Esophagus (tissue), 2 donors: ENCODE results near the gene ANKS1A. TPM values are rescaled to one million over a fixed set of nuclear protein-coding genes. Genes with fewer than 3 reads are reported as not detected.

Experiments used
- H3K27ac ChIP-seq, 2 donors: one replicate each; pipeline ENCODE4 v1.5.1; 2013; ENCODE audit warnings: low read depth in 2 of 2, mild to moderate bottlenecking in 2 of 2, inconsistent platforms in 1 of 2, low read length in 1 of 2, moderate library complexity in 1 of 2
- H3K27me3 ChIP-seq, 2 donors: one replicate each; pipeline ENCODE4 v1.6.1; 2013; ENCODE audit warnings: low read length in 2 of 2, control low read depth in 1 of 2, mild to moderate bottlenecking in 1 of 2; ENCODE audit not compliant: insufficient read depth in 2 of 2, control insufficient read depth in 1 of 2
- H3K36me3 ChIP-seq, 2 donors: one replicate each; pipeline ENCODE4 v1.6.1; 2013; ENCODE audit warnings: low read length in 1 of 2; ENCODE audit not compliant: control insufficient read depth in 2 of 2, insufficient read depth in 2 of 2
- H3K4me1 ChIP-seq, 2 donors: one replicate each; pipeline ENCODE4 v1.6.1; 2013; ENCODE audit warnings: low read length in 1 of 2; ENCODE audit not compliant: control insufficient read depth in 2 of 2, insufficient read depth in 2 of 2
- H3K4me3 ChIP-seq, 2 donors: one replicate each; pipeline ENCODE4 v1.5.1; 2013; ENCODE audit warnings: low read length in 2 of 2, mild to moderate bottlenecking in 2 of 2, low read depth in 1 of 2, moderate library complexity in 1 of 2
- H3K9me3 ChIP-seq, 2 donors: one replicate each; pipeline ENCODE4 v1.6.1; 2013; ENCODE audit warnings: mild to moderate bottlenecking in 2 of 2, low read depth in 1 of 2, low read length in 1 of 2, moderate library complexity in 1 of 2; ENCODE audit not compliant: control insufficient read depth in 2 of 2, insufficient read depth in 1 of 2
- WGBS, 2 donors: extraction: QIAGEN DNeasy Blood & Tissue Kit; methylation state at CpG; one replicate each; pipeline ENCODE4 v1.1.7; 2013; 5-methylcytosine and 5-hydroxymethylcytosine counted together
- polyA plus RNA-seq, 2 donors: library from polyadenylated mRNA; stranded (reverse); fragments of 200-250 nt; gene quantifications; one replicate each; pipeline ENCODE4 v1.2.3, GENCODE V29; 2013
- donor health status: healthy with polysubstance abuse.
- donor health status: Bipolar disorder and iron deficiency.

ANKS1A gene
- polyA plus RNA-seq, 2 donors: 6.3 to 7.7 TPM

DNA sequence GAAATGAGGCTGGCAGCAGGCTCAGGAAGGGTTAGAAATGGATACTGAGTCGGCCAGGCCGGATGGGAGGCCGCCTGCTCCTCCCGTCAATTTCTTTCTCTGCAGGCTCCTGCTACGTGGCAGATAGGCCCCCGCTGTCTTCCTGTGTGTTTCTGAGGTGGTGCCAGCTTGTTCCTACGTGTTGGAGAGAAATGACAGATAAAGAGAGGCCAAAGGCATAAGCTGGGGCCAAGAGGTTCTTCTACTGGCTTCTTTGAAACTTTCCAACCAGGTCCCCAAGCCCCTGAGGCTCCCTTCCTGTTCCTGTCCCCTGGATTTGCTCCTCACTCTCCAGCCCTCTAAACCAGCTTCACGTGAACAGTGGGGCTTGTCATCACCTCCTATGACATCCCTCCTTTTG lies 175.2 kb downstream of the ANKS1A start:
- 65 to 78% methylated on average over 8 of the region's 8 CpGs for WGBS, 2 donors
- H3K27me3 ChIP-seq: no peaks in the 10 kb centered on the region
- H3K27ac ChIP-seq: peak overlapping the region; percentile 14 to 34
- H3K36me3 ChIP-seq: peaks cover 11 to 43% of the 10 kb centered on the region in 2 donors
- peaks cover 0 to 3% of the 10 kb centered on the region in 2 donors for H3K4me1 ChIP-seq
- no peaks in the 10 kb centered on the region for H3K9me3 ChIP-seq
- no peak overlapping the region for H3K4me3 ChIP-seq

DNA sequence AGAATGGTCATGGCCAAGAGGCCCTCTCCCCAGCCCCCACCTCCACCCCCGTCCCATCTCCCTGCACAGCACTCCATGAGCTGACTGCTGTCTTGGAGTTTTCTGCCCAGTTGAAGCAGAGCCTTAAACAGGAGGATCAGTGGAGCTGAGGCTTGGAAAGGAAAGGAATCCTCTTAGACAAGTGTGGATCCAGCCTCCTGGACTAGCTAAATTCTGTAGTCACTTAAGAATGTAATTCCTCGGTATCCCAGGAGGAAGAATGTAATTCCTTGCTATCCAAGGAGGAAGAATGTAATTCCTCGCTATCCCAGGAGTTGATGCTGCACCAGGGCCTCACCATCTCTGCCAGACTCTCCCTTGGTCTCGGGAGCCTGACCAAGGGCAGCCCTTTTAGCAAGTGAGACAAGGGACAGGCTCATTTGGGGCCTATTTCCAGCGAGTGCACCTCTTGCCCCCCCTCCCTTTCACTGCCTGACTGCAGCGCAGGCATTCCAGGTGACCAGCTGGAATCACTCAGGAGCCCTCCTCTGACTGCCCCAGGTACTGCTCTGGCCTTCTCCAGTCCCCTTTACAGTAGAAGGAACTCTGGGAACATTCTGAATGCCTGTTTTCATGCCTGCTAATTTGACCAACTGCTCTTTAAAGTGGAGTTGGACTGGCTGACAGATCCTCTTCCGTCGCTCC lies 175.8 kb downstream of the ANKS1A start:
- Histone ChIP-seq H3K4me1 (peaks cover 0 to 3% of the 10 kb centered on the region in 2 donors), H3K27ac (peak overlapping the region in 1 of 2 donors; percentile 34), H3K9me3 (no peaks in the 10 kb centered on the region), H3K27me3 (no peaks in the 10 kb centered on the region), H3K36me3 (peaks cover 11 to 37% of the 10 kb centered on the region in 2 donors), H3K4me3 (no peak overlapping the region)
- WGBS, 2 donors: 77 to 85% methylated on average over 8 of the region's 8 CpGs

DNA sequence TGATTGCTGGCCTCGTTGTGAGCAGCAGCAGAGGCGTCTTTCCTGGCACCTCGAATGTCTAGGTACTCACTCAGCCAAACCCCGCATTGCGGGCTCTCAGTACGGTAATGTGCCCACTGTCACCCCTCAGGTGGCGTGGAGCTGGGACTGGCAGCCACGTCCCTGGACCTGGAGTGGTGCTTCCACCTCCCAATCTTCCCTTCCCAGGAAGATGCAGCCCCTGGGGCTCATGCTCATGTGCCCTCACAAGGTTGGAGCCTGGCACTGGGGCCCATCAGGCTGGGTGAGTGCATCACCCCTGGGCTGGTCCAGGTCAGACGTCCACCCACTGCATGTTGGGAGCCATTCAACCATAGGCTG lies 176.4 kb downstream of the ANKS1A start:
- Histone ChIP-seq H3K27me3 (no peaks in the 10 kb centered on the region), H3K4me1 (peaks cover 0 to 3% of the 10 kb centered on the region in 2 donors), H3K9me3 (no peaks in the 10 kb centered on the region), H3K36me3 (peaks cover 5 to 33% of the 10 kb centered on the region in 2 donors), H3K27ac (peak overlapping the region in 1 of 2 donors; percentile 6), H3K4me3 (no peak overlapping the region)
- 88 to 92% methylated on average over 9 of the region's 9 CpGs for WGBS, 2 donors

DNA sequence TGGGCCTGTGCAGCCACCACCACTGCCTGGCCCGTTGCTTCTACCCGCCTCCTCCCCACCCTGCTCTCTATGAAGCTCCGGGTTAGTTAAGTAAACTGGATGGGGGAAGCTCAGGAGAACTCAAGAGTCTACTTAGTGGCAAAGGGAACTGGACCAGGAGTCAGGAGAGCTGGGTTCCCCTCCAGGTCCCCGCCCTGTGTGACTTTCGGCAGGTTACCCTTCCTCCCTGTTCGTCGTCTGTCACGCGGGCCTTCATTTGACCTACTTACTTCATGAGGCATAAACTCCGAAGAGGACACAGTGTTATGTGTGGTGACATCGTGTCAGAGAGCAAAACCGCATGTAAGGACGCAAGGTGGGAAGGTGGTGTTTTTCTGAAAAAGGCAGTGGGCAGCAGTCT lies 176.8 kb downstream of the ANKS1A start:
- no peaks in the 10 kb centered on the region for H3K9me3 ChIP-seq
- WGBS, 2 donors: 83 to 87% methylated on average over 13 of the region's 13 CpGs
- no peak overlapping the region for H3K4me3 ChIP-seq
- H3K27me3 ChIP-seq: no peaks in the 10 kb centered on the region
- peak overlapping the region in 1 of 2 donors; percentile 6 for H3K27ac ChIP-seq
- peaks cover 4 to 32% of the 10 kb centered on the region in 2 donors for H3K36me3 ChIP-seq
- H3K4me1 ChIP-seq: peaks cover 0 to 3% of the 10 kb centered on the region in 2 donors

DNA sequence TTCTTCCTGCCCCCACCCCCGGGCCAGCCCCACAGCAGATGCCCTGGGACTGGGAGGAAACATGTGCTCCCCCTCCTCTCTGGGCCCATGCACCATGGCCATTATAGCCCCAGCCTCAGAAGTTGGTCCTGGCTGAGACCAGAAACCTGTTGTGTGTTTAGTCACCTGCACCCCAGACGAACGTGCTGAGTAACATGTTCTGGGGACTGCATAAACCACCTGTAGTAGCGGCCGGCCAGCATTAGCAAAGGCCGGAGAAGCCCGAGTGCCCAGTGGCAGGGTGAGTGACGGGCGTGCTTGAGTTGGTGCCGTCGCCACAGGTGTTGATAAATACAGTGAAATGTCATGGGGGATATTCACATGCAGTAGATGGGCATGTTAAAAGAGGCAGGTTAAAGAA lies 178.2 kb downstream of the ANKS1A start:
- Histone ChIP-seq H3K4me3 (no peak overlapping the region), H3K4me1 (peaks cover 0 to 3% of the 10 kb centered on the region in 2 donors), H3K9me3 (no peaks in the 10 kb centered on the region), H3K36me3 (peaks cover 9 to 25% of the 10 kb centered on the region in 2 donors), H3K27ac (peak overlapping the region in 1 of 2 donors; percentile 26), H3K27me3 (no peaks in the 10 kb centered on the region)
- WGBS, 2 donors: 96 to 97% methylated on average over 11 of the region's 11 CpGs

DNA sequence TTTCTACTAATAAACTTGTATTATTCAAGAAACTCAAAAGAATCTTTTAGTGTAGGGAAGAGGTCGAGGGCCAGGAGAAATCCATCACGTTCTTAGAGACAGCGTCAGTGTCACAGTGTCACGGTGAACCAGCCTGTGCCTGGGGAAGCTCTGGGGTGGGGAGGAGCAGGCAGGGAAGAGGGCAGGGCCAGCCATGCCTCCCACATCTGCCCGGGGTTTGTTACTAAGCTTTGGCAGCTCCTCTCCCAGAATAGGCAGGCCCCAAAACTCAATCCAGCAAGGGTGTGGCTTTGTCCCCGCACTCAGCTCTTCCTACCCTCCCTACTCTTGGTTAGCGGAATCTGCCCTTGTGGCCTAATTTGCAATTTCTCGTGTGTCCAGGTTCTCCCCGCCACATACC lies 179.2 kb downstream of the ANKS1A start:
- Histone ChIP-seq H3K4me3 (no peak overlapping the region), H3K27ac (peak overlapping the region; percentile 26 to 27), H3K4me1 (peaks cover 0 to 3% of the 10 kb centered on the region in 2 donors), H3K36me3 (peaks cover 12 to 25% of the 10 kb centered on the region in 2 donors), H3K27me3 (no peaks in the 10 kb centered on the region), H3K9me3 (no peaks in the 10 kb centered on the region)
- 73 to 76% methylated on average over 9 of the region's 9 CpGs for WGBS, 2 donors

DNA sequence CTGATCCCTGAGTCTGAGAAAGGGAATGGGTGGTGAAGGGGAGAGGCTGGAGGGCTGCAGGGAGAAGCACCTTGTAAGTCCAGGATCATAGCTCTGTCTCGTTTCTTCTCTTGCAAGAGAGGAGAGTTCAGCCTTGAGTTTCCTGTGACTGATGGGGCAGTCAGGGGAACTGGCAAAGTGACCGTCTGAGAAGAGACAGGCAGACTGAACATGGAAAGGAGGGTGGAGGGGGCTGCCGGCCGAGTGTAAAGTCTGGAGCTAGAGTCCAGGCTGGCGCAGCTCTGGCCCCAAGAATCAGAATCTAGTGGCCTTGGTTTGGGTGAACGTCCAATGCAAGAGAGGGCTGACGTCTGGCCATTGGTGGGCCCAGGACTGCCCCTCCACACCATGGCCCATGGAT lies 179.6 kb downstream of the ANKS1A start:
- Histone ChIP-seq H3K9me3 (no peaks in the 10 kb centered on the region), H3K27ac (peak overlapping the region; percentile 27 to 40), H3K27me3 (no peaks in the 10 kb centered on the region), H3K4me3 (no peak overlapping the region), H3K36me3 (peaks cover 12 to 26% of the 10 kb centered on the region in 2 donors), H3K4me1 (peaks cover 0 to 2% of the 10 kb centered on the region in 2 donors)
- 89 to 94% methylated on average over 7 of the region's 7 CpGs for WGBS, 2 donors

DNA sequence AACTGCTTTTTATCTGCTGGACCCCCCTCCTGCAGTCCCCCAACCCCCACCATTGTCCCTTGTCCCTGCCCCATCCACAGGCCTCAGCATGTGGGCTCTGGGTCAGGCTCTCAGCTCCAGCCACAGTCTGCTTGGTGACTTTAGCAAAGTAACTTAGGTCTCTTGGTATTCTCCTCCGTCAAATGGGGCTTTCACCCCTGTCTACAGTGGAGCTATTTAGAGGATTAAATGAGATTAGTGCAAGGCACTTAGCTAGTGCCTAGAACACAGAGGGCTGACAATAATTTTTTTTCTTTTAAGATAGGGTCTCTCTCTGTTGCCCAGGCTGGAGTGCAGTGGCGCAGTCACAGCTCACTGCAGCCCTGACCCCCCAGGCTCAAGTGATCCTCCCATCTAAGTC lies 180.2 kb downstream of the ANKS1A start:
- WGBS, 2 donors: 88 to 93% methylated on average over 2 of the region's 2 CpGs
- no peak overlapping the region for H3K27ac ChIP-seq
- H3K9me3 ChIP-seq: no peaks in the 10 kb centered on the region
- H3K36me3 ChIP-seq: peaks cover 12 to 31% of the 10 kb centered on the region in 2 donors
- no peaks in the 10 kb centered on the region for H3K27me3 ChIP-seq
- H3K4me3 ChIP-seq: no peak overlapping the region
- H3K4me1 ChIP-seq: no peaks in the 10 kb centered on the region

DNA sequence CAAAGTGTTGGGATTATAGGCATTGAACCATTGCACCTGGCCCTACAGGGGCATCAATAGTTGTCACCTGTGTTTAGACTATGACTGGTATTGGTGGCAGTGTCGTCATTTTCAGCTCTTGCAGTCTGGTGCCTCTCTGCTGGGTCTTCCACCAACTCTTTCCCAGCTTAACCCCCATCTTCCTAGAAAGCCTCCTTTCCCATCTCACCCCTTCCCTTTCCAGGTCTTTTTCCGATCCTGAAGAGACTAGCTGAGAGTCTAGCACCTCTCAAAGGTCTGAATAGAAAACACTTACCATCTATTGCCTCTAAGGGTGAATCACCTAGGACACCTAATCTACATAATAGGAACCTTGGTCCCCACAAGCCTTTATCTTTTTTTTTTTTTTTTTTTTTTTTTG lies 181.1 kb downstream of the ANKS1A start:
- 93 to 100% methylated on average over 2 of the region's 2 CpGs for WGBS, 2 donors
- H3K27me3 ChIP-seq: no peaks in the 10 kb centered on the region
- H3K36me3 ChIP-seq: peaks cover 12 to 31% of the 10 kb centered on the region in 2 donors
- no peaks in the 10 kb centered on the region for H3K4me1 ChIP-seq
- no peak overlapping the region for H3K4me3 ChIP-seq
- H3K27ac ChIP-seq: no peak overlapping the region
- H3K9me3 ChIP-seq: no peaks in the 10 kb centered on the region
